ENCODE measurements around the gene TMEM115. TPM values are rescaled to one million over a fixed set of nuclear protein-coding genes. Genes with fewer than 3 reads are reported as not detected.
A peak's percentile ranks its signal among the peaks of the same experiment; 100 is the strongest.

The TMEM115 gene
- polyA plus RNA-seq, 5 donors, result 22.2 to 38.0 (median 27.5) TPM

DNA sequence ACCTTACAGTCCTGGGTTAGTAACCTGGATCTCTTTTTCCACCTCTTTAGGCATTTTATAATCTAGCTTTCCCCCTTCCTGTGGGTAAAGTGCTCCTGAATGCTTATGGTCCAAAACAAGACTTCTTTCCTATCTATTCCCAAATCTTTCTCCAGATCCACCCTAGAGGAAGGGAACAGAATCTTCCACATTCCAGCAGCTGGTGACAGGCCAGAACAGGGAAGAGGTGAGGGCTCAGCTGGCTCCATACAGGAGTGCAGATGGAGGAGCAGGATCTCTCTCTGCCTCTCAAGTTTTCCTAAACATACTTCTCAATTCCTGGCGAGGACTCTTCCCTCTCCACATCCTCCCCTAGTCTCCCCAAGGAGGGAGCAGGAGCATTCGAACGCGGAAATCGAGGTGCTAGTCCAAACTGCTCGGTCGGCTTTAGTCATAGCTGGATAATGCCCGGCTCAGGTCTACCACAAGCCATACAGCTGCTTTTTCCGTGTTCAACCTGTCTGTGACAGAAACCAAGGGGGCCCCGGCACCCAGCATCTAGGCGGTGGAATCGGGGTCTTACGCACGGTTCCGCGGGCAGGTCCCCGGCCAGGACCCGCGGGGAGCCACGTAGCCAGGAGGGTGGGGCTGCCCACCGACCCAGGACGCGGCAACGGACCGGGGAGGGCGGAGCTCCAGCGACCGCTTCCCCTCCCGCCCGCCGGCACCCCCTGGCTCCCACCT, 22.7 kb downstream of the TMEM115 start:
- no peak for DNase-seq

DNA sequence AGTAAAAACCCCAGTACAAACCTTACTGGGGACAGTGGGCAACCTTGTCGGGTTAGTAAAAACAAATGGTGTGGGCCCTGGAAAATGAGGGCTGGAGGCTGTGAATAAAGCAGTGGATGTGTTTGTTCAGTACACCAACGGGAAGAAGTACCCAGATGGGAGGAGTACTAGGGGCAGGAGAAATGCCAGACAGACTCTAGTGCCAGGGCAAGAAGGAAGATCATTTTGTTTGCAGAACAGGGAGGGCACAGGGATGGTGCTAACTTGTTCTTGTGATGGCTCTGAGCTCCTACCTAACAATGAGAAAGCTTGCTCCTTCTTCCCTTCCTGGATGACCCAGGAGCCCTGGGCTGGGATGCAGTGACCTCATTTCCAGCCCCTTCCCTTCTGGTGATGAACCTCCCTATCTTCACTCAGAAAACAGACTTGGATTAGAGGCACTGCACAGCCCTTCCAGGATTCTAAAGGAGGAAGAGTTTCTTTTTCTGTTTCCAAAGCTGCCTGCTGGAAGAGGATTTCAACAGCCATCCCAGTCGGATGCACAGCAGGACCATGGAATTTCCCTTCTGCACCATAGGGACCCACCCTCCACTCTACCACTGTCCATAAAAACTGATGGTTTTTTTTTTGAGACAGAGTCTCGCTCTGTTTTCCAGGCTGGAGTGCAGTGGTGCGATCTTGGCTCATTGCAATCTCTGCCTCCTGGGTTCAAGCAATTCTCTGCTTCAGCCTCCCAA, 24.8 kb downstream of the TMEM115 start:
- DNase-seq, result no peak

DNA sequence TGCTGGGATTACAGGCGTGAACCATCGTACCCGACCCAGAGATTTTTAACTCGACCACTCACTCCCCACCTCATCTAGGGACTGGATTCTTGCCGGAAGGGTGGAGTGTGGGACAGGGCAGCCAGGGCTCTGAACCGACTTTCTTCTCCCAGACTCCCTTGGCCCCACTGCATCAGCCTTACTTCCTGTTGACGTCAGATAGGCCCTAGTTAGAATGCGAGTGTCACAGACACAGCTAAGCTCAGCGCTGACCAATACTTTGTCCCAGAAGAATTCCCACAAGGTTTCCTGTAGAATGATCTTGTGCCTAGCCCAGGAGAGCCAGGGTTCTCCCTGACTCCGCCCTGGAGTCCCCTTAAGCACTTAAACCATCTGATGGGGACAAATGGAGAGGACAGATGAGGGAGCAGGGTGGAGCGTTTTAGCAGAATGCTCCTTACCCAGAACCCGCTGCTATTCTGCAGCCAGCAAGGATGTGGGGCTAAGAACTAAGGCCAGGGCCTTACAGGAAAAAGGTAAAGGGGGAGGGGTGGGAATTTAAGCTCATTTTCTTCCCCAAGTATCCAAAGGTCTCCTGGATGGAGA, 25.5 kb downstream of the TMEM115 start:
- DNase-seq, result no peak

DNA sequence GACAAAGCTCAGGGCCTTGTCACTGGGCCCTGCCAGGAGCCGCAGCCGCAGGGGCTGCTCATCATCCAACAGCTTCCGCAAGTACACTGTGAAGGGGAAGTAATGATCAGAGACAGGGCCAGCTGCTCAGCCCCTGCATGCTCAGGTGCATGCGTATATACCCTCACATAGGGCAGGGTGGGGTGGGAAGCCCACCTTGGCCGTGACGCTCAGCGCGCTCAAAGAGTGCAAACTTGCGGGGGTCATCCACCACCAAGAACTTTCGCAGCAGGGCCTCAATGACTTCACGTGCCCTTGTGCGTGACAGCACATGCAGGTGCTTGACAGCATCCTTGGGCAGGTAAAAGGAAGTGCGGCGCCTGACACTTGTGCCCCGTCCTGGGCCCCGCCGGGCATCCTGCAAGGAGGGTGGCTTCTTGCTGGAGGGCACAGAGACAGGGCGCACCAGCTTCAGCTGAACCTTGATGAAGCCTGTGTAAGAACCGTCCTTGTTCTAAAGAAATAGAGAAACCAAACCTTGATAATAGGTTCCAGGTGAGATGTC, 27.9 kb downstream of the TMEM115 start:
- DNase-seq, result no peak

DNA sequence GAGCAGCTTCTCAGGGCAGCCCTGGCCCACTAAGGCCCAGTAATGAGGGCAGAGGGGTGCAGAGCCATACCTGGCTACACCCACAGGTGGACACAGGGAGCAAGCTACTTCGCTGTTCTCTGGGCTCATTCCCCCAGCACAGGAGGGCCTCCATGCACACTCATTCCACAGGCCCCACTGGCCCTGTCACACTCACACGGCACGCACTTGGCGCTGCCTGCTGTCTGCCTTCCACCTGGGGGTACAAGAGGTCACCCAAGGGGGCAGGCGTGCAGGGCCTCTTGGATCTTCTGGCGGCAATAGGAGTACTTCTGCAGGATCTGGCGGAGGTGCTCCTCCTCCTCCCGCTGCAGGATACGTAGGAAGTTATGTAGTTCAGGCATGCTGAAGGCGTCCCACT, 29.0 kb downstream of the TMEM115 start:
- no peak for DNase-seq

DNA sequence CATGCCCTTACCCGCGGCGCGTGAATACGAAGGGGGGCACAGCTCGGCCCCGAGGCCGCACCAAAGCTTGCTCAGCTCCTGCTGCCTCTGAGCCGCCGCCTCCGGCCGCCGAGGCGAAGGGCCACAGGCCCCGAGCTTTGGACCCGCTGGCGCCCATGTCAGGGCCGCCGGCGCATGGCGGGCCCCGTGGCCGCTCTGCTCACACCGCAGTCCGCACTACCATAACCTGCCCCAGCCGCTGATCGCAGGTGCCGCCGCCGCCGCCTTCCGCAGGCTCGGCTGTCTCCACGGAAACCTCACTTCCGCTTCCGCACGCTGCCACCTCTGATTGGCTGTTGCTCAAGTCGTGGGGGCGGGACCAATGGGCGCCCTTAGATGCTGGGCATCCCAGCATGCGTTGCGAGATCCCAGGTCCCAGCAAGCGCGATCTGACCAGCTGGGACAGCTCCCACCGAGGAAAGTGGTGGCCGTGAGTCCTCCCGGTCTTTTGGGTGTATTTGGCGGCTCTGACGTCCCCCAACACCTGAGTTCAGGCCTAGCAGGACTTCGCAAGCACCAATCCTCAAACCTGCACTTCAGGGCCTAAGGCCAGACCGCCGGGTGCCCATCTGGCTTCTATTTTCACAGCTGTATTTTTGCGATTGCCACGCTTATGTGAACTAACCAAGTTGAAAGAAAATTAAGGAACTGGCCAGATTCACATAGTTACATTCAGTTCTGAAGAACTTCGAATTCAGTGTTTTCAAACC, 31.2 kb downstream of the TMEM115 start, which contains the start of gene TUSC2:
Gene TUSC2 (minus strand): TSS at position 281 of the 749 bp plus-strand sequence. CDS start 124 bp downstream, at position 157.
- DNase-seq, result peak; percentile 94 to 97

DNA sequence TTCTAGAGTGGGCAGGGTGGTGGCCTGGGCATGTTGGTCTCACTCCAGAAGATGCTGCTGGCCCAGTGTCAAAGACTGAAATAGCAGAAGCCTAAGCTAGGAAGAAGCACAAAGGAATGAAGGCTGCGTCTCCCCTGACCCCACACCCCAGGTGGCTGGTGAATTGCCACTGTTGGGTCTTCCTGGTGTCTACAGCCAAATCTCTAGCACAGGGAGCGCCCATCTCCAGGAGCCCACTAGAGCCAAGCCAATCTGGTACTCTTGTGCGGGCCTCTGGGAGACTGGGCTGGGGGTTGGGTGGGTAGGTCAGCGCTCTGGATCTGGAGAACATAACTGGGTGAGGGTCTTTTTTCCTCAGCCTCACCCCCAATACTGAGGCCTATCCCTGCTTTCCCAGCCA, 32.2 kb downstream of the TMEM115 start:
- DNase-seq, result no peak

DNA sequence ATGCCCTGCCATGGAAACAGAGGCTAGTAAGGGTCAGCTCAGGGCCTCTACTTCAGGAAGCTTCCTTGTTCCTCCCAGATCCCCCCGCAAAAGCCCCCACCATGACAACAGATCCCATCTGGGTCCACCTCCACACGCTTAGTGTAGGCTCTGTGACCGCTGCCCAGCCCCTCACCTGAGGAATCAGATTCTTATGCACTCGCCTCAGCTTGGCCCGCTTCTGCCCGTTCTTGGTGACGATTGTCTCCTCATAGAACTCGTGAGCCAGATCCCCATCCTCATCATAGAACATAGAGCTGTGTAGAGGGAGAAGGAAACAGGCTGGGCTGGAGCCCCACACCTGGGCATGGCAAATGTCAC, 33.2 kb downstream of the TMEM115 start:
- no peak for DNase-seq

GRCh38 chr3:50325497-50326181, 33.7 kb downstream of the TMEM115 start:
- DNase-seq, result no peak

GRCh38 chr3:50325113-50325480, 34.2 kb downstream of the TMEM115 start:
- DNase-seq, result no peak

- no peak for DNase-seq
Observed at GRCh38 chr3:50324351-50325112, 34.8 kb downstream of the TMEM115 start.

- no peak for DNase-seq
Observed at GRCh38 chr3:50323614-50324199, 35.6 kb downstream of the TMEM115 start.

DNA sequence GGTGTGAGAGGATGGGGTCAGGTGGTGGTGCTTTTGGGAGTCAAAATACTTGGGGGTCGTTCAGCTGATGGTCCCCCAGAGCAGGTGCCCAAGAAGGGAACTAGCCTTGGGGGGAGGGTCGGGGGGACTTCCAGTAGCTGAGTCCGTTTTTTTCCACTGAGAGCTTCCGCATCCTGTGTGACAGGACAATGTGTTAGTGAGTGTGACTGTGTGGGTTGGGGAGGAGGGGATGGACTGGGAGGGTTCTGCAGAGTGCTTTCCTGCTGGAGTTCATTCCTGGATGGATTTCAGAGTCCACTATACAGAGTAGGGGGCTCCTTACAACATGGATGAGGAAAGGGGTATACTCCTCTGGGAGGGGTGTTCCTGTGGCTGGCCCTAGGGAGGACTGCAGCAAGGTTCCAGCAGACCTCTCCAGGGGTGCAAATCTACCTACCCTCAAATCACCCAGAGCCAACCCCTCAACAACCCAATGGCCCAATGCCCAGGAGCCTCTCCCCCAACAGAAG, 36.2 kb downstream of the TMEM115 start:
- DNase-seq, result no peak

DNA sequence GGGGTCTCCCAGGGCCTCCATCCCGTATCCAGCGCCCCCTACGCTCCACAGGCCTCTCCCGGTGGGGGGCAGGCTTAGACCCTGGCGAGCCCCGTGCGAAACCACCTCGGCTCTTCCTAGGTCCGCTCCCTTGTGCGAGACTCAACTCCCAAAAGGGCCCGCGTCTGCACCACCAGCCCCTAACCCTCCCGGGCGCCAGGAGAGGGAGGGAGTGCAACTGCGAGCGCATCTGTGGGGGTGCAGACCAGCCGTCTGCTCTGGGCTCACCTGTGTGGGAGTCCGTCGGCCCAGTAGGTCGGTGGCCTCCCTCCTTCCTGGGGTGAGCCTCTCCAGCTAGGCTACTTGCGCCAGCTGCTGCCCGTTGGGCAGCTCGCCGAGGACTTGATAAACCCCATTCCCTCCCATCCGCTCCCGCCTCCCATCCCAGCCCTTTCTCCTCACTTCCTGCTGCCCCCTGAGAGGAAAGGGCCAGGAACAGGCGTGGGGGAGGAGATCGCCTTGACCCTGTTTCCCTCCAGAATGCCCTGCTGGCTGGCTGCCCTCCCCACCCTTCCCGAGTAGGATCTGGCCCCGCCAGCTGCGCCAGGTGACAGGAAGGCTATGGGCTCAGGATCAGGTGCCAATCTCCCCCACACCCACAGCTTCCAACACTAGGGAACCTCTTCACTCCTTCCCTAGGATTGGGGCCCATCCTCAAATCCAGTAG, 36.8 kb downstream of the TMEM115 start, which contains the start of gene HYAL2:
Gene HYAL2 (minus strand): TSS at position 360 of the 706 bp plus-strand sequence. CDS start 2,256 bp downstream, outside the sequence.
- DNase-seq, result no peak

GRCh38 chr3:50322115-50322385, 37.3 kb downstream of the TMEM115 start:
- DNase-seq, result no peak

GRCh38 chr3:50321336-50322114, 37.8 kb downstream of the TMEM115 start:
- peak; percentile 89 to 90 for DNase-seq

DNA sequence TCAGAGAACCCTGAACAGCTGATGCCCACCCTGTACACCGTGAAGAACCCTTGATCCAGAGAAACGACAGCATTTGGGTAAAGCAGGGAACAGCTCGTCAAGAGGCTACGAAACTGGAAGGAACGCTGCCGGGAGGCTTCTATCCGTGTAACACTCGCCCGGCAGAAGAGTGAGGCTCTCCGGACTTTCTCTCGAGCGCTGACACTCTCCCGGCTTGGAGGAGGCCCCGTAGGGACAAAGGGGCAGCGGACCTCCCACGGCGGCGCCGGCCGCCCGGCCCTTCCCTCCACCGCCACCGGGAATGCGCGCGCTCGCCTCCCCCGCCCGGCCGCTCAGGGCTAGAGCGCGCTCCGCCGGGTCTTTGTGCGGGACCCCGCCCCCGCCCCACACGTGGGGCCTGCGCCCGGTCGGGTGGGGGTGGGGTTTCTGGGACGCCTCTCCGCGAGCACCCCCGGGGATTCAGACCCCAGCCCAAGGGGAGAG, 38.4 kb downstream of the TMEM115 start:
- DNase-seq, result peak; percentile 86 to 88

DNA sequence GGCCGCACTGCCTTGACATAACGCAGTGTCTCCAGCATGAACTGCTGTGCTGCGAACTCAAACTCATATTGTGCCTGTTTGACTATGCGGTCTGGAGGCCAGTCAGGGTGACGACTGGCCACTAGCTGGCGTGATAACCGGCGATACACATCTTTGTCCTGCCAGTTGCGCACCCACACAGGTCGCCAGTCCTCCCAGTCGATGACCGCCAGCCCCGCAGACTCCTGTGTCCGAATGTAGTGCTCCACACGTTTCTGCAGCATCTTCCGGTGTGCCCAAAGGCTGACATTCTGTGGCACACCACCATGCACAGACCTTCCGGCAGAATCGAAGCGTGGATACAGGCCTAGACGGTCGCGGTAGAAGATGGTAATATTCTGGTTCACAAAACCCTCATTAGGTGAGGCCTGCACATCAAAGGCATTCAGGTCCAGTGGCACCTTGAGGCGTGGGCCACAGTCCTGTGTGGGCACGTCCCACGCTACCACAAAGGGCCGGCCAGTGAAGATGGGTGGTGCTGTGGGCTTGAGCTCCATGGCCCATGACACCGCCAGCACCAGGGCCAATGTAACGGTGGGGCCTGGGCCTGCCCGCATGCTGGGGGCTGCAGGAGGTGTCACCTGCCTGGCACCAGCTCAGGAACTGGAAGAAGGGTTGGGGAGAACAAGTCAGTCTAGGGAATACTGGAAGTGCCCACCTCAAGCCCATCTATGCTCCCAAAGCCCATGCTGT, 39.3 kb downstream of the TMEM115 start:
- no peak for DNase-seq

All from right lung (tissue), 5 donors.